Left cardiac atrium (tissue), 4 donors: ENCODE results near the gene MCM9. TPM values are rescaled to one million over a fixed set of nuclear protein-coding genes. Genes with fewer than 3 reads are reported as not detected.
"Not testable (repeated sequence)": the region's sequence is repeated elsewhere in the genome, so short reads cannot be mapped to it uniquely, and the experiment has no call there.

ENCODE experiments used
- ATAC-seq, 2 donors: fragments of 200-7000 bp; cut with Tn5 transposase; one replicate each; pipeline ENCODE4 v1.9.1; 2020; ENCODE audit warnings: mild to moderate bottlenecking in 2 of 2, moderate library complexity in 2 of 2
- DNase-seq: peaks from one replicate; pipeline ENCODE4 v3.0.0-alpha.2; 2020
- intact Hi-C, 2 donors: fragments of 100-400 bp; cut with DNase I; formaldehyde crosslinking; loops; one replicate each; pipeline versions ENCODE4 v1.14.1 to v1.15.1; 2022 to 2023
- total RNA-seq, 2 donors: library from RNA; stranded (reverse); fragmentation: NEBNext Ultra II Directional; extraction: Animal tissue kit (Norgen Biotek cat#: 25700); gene quantifications; one replicate each; pipeline ENCODE4 v1.2.1, GENCODE V29; 2021
- donor health status: DM: no; HTN: yes; CAD: no.
- donor health status: DM: no; HTN: yes; CAD: no; lungs with severe emphysema.
- donor health status: DM: yes; HTN: yes; CAD: no.
- donor health status: Dilated cardiomyopathy.

Gene MCM9
- total RNA-seq, 2 donors from 2014 or later = 6.3 to 8.6 TPM

DNA sequence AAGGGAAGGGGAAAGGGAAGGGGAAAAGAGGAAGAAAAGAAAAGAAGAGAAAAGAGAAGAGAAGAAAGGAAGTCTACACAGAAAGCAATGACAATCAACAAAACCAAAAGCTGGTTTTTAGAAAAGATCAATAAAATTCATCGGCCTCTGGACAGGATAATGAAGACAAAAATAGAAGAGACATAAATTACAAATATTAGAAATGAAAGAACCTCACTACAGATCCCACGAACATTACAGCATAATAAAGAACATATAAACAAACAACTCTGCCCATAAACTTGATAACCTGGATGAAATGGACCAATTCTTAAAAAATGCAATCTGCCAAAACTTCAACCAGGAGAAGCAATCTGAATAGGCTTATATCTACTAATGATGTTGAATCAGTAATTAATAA is 61.7 kb downstream of the MCM9 start:
- no peak for DNase-seq

DNA sequence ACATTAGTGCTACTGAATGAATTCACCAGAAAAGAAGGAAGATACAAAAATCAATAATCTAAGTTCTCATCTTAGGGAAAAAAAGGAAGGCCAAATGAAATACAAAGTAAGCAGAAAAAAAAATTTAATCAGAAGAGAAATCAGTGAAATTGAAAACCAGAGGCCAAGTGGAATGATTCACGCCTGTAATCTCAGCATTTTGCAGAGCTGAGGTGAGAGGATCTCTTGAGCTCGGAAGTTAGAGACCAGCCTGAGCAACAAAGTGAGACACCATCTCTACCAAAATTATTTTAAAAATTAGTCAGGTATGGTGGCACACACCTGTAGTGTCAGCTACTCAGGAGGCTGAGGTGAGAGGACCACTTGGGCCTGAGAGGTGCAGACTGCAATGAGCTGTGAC is 62.2 kb downstream of the MCM9 start:
- no peak for DNase-seq
- intact Hi-C loops = no loop called here
- ATAC-seq = no peak

More for the DNA sequence above, 61.7 kb downstream of the MCM9 start:
- no peak for ATAC-seq
- intact Hi-C loops = no loop called here

DNA sequence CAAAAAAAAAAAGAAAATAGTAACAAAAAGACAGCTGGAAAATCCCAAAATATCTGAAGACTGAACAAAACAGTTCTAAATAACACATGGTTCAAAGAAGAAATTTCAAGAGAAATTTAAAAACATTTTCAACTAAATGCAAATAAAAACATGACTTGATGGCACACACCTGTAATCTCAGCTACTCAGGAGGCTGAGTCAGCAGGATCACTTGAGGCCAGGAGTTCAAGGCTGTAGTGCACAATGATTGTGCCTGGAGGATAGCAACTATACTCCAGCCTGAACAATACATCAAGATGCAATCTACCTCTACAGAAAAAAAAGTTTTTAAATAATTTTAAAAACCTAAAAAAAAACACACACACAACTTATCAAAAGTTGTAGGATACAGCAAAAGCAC is 62.6 kb downstream of the MCM9 start:
- intact Hi-C loops = no loop called here
- ATAC-seq = no peak
- DNase-seq = no peak

DNA sequence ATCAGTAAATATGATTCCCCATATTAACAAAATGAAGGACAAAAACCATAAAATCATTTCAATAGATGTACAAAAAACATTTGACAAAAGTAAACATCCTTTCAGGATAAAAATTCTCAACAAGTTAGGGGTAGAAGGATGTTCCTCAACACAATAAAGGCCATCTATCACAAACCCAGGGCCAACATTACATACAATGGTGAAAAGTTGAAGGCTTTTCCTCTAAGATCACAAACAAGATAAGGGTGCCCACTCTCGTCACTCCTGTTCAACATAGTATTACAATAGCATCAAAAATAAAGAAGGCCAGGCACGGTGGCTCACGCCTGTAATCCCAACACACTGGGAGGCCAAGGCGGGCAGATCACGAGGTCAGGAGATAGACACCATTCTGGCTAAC is 63.6 kb downstream of the MCM9 start:
- ATAC-seq (no peak), DNase-seq (no peak)
- intact Hi-C loops = no loop called here

DNA sequence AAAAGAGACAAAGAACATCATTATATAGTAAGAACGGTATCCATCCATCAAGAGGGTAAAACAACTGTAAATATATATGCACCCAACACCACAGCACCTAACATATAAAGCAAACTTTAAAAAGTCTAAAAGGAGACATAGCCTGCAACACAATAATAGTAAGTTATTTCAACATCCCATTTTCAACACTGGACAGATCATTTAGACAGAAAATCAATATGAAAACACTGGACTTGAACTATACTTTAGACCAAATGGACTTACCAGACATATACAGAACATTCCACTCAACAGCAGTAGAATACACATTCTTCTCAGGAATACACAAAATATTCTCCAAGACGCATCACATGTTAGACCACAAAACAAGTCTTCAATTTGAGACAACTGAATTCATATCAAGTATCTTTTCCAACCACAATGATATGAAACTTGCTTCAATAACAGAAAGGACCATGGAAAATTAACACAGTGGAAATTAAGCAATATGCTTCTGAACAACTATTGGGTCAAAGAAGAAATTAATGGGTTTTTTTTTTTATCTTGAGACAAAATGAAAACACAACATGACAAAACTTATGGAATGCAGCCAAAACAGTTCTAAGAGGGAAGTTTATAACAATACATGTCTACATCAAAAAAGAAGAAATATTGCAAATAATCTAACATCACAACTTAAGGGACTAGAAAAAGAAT is 64.9 kb downstream of the MCM9 start:
- intact Hi-C loops = no loop called here
- ATAC-seq = no peak
- DNase-seq = no peak

DNA sequence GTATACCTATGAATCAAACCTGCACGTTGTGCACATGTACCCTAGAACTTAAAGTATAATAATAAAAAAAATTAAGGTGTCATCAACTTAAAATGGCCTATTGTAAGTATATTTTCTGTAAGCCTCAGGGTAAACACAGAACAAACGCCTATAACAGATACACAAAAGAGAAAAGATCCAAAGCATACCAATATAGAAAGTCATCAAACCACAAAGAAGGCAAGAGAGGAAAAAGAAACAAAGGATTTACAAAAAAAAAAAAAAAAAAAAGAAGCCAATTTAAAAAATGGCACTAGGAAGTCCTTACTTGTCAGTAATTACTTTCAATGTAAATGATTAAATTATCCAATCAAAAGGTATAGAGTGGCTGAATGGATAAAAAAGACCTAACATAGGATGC is 65.6 kb downstream of the MCM9 start:
- ATAC-seq (no peak), DNase-seq (no peak)
- intact Hi-C loops = no loop called here

DNA sequence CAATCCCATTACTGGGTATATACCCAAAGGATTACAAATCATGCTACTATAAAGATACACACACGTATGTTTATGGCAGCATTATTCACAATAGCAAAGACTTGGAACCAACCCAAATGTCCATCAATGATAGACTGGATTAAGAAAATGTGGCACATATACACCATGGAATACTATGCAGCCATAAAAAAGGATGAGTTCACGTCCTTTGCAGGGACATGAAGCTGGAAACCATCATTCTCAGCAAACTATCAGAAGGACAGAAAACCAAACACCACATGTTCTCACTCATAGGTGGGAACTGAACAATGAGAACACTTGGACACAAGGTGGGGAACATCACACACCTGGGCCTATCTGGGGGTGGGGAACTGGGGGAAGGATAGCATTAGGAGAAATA is 66.1 kb downstream of the MCM9 start:
- ATAC-seq, DNase-seq, intact Hi-C loops: not testable (repeated sequence)

DNA sequence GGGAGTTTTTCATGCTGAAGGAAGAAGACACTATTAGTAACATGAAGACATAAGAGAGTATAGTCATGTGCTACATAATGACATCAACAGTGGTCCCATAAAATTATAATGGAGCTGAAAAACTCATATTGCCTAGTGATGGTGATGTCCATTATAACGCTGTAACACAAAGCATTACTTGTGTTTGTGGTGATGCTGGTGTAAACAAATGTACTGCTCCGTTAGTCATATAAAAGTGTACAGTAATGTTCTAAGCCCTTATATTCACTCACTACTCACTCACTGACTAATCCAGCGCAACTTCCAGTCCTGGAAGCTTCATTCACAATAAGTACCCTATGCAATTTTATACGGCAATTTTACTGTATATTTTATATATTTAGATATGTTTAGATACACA is 67.8 kb downstream of the MCM9 start:
- DNase-seq (no peak), ATAC-seq (no peak)
- intact Hi-C loops = no loop called here

DNA sequence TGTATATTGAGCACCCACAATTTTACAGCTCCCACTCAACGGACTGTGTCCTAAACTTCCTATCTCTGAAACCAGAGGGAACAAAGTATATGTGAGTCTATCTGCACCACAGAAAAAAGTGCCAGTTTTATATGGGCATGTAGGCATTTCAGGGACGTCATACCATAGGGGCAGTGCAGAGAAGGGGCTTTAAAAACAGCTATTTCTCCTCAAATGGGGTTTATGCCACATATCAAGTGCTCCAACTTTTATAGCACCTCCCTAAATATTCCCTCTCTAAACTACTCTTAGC is 69.9 kb downstream of the MCM9 start:
- DNase-seq (no peak), ATAC-seq (no peak)
- intact Hi-C loops = no loop called here

DNA sequence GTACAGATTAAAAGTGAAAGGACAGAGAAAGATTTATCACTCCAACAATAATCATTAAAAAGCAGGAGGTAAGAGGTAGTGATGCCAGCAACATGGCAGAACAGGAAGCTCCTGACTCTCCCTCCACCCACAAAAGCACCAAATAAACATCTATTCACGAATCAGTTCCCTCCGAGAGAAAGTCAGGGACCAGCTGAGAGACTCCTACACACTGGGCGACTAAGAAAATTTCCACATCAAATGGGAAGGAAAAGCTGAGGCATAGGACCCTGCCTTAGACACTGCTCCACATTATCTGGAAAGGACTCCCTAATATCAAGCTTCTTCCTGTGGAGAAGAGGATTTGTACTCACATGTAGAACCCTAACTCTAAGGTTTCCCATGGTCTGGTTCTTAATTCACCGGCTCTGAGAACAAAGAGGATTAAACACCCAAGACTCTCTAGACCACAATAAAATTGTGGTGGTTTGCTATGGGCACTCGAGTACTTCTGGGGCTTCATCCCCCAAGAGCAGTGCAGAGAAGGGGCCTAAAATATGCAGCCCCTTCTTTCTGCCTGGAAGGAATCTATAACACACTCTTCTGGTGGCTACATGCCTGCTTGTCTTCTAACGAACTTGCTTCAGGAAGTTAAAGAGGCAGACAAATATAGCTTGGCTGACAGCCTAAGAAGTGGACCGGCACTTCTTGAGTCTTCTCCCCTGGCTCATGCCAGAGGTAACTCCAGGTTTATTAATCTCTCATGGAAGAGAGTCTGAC is 70.4 kb downstream of the MCM9 start:
- no peak for DNase-seq
- ATAC-seq = no peak
- intact Hi-C loops = no loop called here

DNA sequence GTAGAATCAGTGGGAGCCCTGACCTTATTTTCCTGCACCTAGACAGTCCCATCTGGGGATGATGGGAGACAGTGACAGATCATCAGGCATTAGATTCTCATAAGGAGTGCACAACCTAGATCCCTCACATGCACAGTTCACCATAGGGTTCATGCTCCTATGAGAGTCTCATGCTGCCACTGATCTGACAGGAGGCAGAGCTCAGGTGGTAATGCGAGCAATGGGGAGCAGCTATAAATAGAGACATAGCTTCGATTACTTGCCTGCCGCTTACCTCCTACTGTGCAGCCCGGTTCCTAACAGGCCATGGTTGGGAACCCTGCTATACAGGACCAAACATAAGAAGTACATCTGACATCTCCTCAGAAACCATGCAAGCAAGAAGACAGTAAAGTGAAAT is 72.5 kb downstream of the MCM9 start:
- ATAC-seq (no peak), DNase-seq (no peak)
- intact Hi-C loops = no loop called here

DNA sequence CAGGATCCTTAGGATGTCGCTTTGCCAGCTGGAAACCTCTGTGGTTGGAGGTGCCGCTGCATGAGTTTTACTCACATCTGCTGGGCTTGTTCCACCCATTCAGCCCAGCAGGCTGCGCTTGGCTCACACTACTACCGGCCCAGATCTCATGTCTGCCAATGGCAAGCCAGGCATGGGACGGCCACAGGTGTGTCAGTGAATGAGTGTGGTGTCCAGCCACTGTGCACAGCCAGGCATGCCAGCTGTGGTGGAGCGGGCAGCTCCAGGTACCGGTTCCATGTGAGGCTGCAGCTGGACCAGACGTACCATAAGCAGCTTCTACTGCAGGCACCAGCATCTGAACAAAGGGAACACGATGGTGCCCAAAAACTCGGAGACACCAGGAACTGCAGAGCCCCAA is 74.1 kb downstream of the MCM9 start:
- ATAC-seq = no peak
- intact Hi-C loops = no loop called here

DNA sequence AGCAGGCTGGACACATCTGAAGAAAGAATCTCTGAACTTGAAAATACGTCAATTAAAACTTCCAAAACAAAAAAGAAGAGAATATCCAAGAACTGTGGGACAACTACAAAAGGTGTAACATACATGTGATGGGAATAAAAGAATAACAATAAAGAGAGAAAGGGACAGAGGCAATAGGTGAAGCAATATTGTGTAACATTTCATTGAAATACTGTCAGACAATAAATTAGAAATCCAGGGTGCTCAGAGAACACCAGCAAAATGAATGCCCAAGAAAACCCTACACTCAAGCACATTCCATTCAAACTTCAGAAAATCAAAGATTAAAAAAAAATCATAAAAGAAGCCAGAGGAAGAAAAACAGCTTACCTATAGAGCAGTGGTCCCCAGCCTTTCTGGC is 74.6 kb downstream of the MCM9 start:
- DNase-seq (no peak), ATAC-seq (no peak)
- intact Hi-C loops = no loop called here

More for the DNA sequence above, 74.1 kb downstream of the MCM9 start:
- no peak for DNase-seq

DNA sequence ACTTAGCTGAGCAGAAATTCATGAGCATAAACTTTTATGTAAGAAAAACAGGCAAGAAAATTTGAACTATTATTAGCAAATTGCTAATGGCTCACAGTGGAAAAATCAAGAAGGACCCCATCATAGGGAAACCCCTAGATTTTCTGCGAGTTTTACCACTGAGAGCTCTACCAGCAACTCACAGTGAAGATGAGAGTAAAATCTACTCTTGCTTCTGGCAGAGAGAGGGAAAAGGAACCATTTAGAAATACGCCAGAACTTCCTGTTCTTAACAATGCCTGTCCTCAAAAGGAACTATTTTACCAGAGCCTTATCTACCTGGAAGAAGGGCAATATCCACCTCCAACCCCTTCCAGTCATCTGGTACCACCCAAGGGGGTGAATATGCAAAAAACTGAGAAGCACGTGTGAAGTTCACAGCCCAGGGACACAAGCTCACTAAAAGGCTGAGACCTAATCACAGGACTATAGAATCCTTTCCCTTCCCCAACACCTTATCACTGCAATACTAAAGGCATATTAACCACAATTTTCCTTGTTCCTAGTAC is 75.4 kb downstream of the MCM9 start:
- intact Hi-C loops = no loop called here
- ATAC-seq = no peak
- DNase-seq = no peak

DNA sequence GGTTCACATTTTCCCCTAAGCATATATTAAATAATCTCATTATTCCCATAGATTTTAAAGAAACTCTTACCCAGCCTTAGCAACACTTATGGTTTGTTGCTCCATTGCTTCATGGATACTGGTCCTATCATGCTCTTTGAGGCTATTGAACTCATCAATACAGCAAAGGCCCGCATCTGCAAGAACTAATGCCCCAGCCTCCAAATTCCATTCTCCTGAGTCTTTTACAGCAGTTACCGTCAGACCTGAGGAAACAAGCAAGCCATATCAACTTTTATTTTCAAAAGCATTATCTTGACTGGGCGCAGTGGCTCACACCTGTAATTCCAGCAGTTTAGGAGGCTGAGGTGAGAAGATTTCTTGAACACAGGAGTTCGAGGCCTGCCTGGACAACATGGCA is 78.7 kb downstream of the MCM9 start:
- ATAC-seq = no peak
- intact Hi-C loops = no loop called here
- no peak for DNase-seq

DNA sequence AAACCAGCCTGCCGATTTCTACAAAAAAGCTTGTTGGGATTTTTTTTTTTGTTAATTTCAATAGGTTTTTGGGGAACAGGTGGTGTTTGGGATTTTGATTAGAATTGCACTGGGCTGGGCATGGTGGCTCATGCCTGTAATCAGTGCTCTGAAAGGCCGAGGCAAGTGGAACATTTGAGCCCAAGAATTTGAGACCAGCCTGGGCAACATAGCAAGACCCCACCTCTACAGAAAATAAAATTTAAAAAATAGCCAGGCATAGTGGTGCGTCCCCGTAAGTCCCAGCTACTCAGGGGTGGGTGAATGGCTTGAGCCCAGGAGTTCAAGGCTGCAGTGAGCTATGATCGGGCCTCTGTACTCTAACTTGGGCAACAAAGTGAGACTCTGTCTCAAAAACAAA is 81.6 kb downstream of the MCM9 start:
- intact Hi-C loops = no loop called here
- no peak for DNase-seq
- no peak for ATAC-seq

DNA sequence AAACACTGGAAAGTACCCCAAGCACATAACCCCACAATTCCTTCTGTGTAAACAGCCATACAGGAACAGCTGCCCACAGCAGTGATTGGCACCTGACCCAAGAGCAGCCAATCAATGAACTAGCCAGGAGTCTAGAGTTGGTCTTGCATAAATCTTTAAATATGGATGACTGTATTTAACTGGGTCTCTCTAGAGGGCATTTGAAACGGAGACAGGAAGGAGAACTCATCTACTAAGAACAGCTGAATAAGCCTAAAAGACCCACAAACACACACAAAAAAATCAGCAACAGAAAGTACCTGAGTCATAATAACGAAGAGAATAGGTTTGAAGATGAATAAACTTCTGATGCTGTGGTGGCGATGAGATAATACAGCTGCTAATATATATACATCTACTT is 90.0 kb downstream of the MCM9 start:
- intact Hi-C loops = no loop called here
- ATAC-seq (no peak), DNase-seq (no peak)

DNA sequence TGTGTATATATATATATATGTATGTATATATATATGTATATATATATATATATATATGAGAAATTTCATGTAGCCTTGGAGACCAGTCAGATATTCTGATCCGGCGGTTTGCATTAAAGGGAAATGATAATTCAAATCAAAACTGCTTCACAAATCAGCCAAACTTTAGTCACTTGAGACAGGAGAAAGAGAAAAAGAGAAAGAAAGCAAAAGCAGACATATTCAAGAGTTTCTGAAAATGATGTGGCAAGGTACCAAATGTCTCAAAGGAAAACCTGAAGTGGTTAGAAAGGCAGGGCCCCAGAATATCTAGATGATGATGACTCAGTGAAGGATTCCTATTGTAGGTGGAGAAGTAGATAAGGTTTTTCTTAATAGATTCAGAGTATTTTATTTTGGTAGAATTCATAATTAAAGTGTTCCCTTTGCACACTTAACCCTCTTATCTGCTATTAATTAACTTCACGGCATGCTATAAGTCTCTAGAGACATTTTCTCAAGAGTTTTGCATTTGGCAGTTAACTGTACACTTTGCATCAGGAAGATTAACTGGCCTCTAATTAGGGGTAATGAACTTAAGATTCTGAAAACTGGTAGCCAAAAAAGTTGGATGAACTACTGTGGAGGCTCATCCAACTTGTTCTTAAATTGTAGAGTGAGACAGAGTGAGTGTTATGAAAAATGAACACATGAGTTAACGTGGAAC is 91.1 kb downstream of the MCM9 start:
- intact Hi-C loops = no loop called here
- DNase-seq = no peak
- no peak for ATAC-seq

DNA sequence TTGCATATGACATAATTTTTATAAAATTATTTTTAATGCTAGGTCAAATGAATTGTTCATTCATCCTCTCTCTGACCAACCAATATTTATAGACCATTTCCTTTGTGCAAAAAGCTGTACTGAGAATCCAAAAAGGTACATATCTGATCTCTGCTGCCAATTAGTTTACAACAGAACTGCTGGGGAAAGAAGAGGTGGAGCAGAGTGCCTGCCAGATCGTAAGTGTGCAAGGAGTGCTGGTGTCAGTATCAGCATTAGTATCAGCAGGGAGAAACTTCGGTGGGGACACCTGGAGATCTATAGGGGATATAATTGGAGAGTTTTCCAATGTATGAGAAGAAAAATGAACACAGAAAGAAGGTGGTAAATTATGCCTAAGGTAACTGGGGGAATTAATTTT is 104.3 kb downstream of the MCM9 start:
- DNase-seq (no peak), ATAC-seq (no peak)
- intact Hi-C loops = no loop called here

DNA sequence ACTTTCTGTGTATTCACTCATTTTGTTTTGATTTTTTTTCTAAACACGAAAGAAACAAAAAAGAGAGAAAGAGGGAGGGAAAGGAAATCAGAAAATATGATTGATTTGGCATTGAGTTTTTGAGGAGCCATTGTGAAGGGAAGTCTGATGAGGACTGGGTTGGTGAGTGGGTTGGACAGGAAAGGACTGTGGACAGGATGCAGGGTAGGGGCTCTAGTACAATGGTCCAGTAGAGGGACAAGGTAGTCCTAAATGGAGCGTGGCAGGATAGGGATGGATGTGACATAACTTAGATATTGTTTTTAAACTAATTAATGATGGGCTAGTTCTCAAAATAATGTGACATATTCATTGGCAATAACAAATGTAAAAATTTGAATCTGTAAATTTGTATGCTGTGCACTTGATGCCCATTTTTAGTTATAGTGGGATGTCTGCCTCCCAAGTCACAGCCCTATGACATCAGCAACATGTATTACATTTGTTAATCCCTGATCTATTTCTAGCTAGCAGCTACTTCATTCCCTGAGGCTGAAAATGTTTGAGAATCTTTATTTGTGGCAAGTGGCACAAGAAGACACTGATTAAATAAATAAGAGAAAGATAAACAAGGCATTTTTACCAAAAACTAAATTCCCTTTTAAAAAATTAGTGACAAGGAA is 105.0 kb downstream of the MCM9 start:
- intact Hi-C loops = no loop called here
- DNase-seq (no peak), ATAC-seq (no peak)
